Coronary artery (tissue), 2 donors: Measurements from ENCODE around the gene GAB1.

Experiments
- DNase-seq: peaks from one replicate; pipeline ENCODE4 v3.0.0-alpha.2; 2017; ENCODE audit warnings: low spot score
- H3K27ac ChIP-seq, 2 donors: fragments of 200-600 bp; sonication (generic); one replicate each; pipeline ENCODE4 v1.5.1; 2016 to 2019
- H3K4me3 ChIP-seq: fragments of 200-600 bp; sonication (generic); 2 replicates; pipeline ENCODE4 v1.5.1; 2016; ENCODE audit warnings: mild to moderate bottlenecking, moderate library complexity
- CTCF ChIP-seq: fragments of 200-600 bp; sonication (generic); IDR thresholded peaks from one replicate; pipeline ENCODE4 v1.5.1; 2019; ENCODE audit warnings: antibody characterized with exemption

Gene GAB1

GRCh38 chr4:143336781-143337599 is at the start of gene GAB1:
Gene GAB1, plus strand, starts transcription at chr4:143336876. Its CDS starts 313 bp downstream, at chr4:143337189.
- TF ChIP-seq CTCF = no peak
- DNase-seq = no peak
- Histone ChIP-seq H3K27ac (peak within 1 kb of the TSS; percentile 98), H3K4me3 (peak within 1 kb of the TSS; percentile 97)

- no peak for DNase-seq
- peak overlapping the region; percentile 4 for H3K4me3 ChIP-seq
- H3K27ac ChIP-seq = peak overlapping the region; percentile 81 to 82
- TF ChIP-seq CTCF = no peak
Observed at GRCh38 chr4:143287572-143287923, 49.1 kb upstream of the GAB1 start.

GRCh38 chr4:143288171-143288570 is 48.5 kb upstream of the GAB1 start:
- no peak for DNase-seq
- no peak for TF ChIP-seq CTCF
- Histone ChIP-seq H3K27ac (no peak overlapping the region), H3K4me3 (no peak overlapping the region)

GRCh38 chr4:143289370-143289769 is 47.3 kb upstream of the GAB1 start:
- Histone ChIP-seq H3K4me3 (no peak overlapping the region), H3K27ac (no peak overlapping the region)
- no peak for DNase-seq
- TF ChIP-seq CTCF = no peak

- DNase-seq = no peak
- TF ChIP-seq CTCF = no peak
- Histone ChIP-seq H3K4me3 (no peak overlapping the region), H3K27ac (no peak overlapping the region)
Observed at GRCh38 chr4:143291314-143291713, 45.4 kb upstream of the GAB1 start.

GRCh38 chr4:143292858-143293257 is 43.8 kb upstream of the GAB1 start:
- H3K27ac ChIP-seq = peak overlapping the region in 1 of 2 donors; percentile 19
- TF ChIP-seq CTCF = no peak

GRCh38 chr4:143294310-143294709 is 42.4 kb upstream of the GAB1 start:
- no peak for TF ChIP-seq CTCF
- Histone ChIP-seq H3K4me3 (no peak overlapping the region), H3K27ac (peak overlapping the region; percentile 18 to 70)
- peak; percentile 84 for DNase-seq

More at GRCh38 chr4:143292858-143293257, 43.8 kb upstream of the GAB1 start:
- H3K4me3 ChIP-seq = no peak overlapping the region
- DNase-seq = no peak
